OCI-M2 (cell line): ENCODE data around the gene PRMT3.
"Not testable (repeated sequence)": the region's sequence is repeated elsewhere in the genome, so short reads cannot be mapped to it uniquely, and the experiment has no call there.

ENCODE experiments used
- DNase-seq: peaks from one replicate; lab custom pipeline; 2025; ENCODE audit not compliant: unreplicated experiment; lab: John Stamatoyannopoulos, UW

PRMT3 gene

DNA sequence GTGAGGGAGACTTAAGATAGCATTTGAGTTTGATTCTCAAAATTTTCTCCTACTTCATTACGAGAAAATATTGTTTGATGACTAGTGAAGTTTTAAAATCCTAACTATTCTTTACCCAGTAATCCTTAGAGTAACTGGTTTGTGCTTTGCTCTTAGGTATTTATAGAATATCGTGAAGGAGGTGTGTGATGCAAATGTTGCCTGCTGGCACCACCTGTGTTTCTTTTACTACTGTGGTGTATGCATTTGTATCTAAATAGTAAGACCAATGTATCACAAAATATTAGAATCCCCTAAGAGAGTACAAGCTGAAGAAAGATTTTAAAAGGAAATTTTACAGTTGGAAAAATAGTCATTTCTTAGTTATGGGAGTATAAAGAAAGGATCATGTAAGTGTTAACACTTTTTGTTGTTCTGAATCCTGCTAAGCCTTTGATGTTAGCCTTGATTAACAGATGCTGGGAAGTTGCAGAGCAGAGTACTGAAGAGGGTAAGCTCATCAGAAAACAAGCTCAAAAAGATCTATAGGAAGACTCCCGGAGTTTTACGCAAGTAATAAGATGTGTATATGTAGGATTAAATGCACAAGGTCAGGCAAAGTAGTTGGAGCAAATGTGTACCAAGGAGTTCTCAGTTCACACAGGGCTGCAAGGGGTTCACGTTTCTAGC is 109.7 kb downstream of the PRMT3 start:
- DNase-seq, result no peak

DNA sequence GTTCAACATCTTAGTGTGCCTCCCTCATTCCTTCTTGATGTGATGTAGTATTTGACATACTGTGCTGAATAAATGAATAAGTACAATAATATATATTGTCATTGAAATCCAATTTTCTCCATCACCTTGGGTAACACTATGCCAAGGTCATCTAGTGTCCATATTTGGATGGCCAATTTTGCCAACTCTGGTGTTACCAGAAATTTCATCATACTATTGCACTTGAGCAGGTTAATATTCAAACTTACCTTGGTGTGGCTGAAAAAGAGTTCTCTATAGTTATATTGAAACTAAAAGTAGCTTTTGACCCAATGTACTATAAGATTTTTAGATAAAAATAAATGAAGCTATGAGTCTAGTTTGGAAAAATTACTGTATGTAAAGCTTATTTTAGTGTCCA is 113.7 kb downstream of the PRMT3 start:
- no peak for DNase-seq

DNA sequence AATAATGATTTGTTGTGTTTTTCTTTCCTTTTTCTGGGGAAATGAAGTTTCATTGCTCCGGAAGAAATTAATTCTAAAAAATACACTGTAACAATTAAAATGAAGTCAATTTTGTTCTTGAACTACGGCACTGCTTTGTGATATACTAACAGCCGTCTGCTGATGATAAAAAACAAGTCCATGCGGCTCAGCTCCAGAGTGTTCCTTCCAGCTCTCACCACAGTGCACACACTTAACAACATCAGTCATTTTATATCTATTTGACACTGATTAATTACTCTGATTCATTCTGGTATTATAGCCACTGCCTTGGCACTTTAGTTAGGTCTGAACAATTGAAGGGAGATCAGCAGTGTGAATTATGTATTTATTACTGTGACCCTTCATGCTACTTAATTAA is 114.5 kb downstream of the PRMT3 start:
- no peak for DNase-seq

DNA sequence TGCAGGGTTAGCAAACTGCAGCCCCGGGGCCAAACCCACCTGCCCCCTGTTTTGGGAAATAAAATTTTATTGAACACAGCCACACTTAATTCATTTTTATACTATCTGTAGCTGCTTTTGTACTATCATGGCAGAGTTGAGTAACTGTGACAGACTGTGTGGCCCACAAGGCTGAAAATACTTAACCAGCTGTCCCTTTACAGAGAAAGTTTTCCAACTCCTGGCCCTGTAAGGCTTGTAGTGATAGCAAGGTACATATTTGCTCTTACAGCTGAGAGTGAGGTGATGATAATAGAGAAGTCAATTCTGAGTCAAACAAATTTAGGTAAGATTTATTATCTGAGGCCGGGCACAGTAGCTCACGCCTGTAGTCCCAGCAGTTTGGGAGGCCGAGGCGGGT is 124.5 kb downstream of the PRMT3 start:
- no peak for DNase-seq

DNA sequence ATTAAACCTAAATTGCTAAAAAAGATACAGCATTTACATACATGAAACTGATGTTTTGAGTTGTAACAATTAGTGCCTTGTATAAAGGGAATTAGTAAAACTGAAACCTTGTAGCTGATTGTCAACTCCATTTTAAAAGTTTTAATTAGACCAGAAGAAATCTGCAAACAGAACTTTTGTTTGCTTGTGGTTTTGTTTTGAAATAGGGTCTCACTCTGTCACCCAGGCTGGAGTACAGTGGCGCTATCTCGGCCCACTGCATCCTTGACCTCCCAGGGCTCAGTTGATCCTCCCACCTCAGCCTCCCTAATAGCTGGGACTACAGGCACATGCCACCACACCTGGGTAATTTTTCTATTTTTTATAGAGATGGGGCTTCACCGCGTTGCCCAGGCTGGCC is 125.4 kb downstream of the PRMT3 start:
- DNase-seq, result no peak

DNA sequence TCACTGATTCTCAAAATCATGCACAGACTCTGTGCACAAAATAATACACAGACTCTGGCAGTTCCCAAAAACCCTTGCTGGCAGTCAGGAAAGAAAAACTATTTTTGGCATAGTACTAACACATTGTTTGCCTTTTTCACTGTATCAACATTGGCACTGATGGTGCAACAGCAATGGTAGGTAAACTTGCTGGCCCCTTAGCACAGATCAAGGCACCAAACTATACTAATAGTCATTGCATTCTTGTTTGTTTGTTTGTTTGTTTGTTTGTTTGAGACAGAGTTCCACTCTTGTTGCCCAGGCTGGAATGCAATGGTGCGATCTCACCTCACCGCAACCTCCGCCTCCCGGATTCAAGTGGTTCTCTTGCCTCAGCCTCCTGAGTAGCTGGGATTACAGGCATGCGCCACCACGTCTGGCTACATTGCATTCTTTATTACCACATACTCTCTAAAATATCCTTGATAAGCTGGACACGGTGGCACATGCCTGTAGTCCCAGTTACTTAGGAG is 130.9 kb downstream of the PRMT3 start:
- no peak for DNase-seq

DNA sequence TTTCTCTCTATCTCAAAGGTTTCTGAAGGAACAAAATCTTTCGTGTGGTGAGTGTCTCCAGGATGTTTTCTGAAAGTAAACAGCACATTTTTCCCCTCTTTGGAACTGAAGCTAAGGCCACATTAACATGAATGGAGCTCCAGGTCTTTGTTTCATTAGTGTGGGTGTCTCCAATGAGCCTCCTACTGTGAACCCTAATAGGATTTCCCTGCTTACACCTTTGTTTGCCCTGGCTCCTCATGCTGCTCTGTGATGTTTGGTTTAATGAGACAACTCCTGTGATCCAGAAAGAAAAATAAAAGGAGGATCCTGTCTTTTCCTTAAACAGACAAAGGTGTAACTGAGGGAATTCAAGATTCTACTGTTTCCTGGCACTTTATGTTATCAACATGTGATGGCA is 135.0 kb downstream of the PRMT3 start:
- no peak for DNase-seq

DNA sequence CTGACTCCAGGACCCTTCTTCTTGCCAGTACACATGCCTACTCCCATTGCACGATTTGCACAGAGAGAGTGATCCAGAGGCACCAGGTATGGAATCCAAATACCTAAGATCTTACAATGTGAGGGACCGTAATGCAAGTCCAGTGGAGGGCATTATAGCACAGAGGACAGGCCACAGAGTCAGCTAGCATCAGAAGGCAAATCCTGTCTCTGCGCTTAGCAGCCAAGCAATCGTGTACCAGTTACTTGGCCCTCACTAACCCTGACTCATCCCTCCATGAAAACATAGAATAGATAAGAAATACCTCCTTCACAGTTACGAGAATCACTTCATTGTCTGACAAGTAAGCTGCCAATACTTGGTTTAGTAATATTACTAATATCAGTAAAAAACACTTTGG is 142.2 kb downstream of the PRMT3 start:
- DNase-seq, result no peak

DNA sequence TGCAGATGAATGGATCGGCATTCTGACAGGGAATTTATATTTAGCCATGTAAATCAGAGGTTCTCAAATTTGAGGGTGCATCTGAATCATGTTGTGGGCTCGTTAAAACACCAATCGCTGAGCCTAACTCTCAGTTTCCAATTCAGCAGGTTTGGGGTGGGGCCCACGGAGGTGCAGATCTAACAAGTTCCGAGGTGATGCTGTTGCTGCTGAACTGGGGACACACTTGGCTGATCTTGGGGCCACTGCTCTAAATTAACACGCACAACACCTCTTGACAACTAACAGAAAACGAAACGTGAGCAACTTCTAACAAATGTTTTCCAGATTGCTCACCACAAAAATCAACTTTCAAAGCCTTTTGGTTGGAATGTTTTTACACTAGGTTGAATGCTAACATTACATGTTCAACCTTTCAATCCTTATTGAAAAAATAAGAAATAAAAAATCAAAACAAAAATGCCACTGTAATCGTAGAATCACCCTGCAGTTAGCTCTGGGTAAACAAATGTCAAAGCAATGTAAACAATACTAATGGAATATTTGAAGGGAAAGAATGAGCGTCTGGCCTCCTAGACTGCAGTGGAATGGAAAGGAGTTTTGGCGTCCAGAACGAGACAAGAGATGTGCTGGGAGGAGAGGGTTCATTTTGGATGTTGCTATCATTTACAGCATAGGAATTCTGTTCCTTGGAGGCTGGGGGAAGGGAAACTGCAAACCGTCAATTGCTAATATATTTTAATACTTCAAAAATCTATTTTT is 143.6 kb downstream of the PRMT3 start:
- no peak for DNase-seq

DNA sequence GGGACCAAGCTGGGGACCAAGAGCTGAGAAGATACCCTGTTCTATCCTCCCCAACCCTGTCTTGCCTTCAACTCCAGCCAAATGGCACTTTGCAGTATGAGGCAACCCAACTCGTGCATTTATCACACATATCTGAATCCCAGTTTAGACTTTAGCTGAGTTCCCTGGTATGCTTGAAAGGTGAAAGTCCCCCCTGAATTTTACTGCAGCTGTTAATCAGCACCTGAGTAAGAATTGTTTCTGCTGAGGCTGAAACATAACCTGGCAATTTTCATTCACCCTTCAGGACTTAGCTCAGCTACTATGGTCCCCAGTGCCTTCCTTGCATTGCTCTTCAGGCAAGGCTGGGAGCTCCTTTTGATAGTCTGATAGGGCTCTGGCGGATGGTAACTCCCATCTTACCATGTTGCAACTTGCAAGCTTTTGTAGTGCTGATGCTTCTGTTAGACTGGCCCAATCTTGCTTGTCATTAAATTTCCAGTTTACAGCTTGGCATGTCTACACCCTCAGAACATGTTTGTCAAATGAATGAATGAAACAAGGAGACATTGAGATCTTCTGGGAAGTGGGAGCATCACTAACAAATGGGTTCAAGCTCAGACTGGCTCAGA is 147.9 kb downstream of the PRMT3 start:
- no peak for DNase-seq

DNA sequence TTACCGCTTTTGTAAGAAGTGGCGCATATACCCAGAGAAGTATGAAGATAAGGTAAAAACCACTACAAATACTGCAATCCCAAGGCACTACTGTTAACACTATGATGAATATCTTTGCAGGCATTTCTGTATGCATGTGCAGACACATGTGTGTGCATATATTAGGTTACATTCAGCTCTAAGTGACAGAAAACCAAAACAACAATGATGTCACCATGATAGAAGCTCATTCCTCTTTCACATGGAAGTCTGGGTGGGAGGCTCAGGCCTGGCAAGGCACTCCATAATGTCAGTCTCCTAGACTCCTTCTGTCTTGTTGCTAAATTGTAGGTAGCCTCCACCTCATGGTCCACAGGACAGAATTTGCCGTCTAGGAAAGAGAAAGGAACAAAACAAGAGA is 148.8 kb downstream of the PRMT3 start:
- DNase-seq, result no peak

DNA sequence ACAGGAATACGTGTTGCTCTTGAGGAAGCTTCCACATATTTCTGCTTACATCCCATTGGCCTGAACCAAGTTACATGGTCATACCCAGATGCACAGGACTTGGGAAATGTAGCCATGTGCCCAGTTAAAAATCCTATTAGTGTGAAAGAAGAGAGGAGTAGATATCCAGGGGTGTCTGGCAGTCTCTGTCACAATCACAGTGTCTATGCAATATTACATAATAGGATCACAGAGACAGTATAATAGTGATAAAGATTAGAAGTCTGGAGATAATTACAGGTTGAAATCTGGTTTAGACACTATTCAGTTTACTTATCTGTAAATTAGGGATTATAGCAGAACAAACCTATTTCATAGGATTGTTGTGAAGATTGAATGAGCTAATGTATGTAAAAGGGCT is 149.3 kb downstream of the PRMT3 start:
- no peak for DNase-seq

DNA sequence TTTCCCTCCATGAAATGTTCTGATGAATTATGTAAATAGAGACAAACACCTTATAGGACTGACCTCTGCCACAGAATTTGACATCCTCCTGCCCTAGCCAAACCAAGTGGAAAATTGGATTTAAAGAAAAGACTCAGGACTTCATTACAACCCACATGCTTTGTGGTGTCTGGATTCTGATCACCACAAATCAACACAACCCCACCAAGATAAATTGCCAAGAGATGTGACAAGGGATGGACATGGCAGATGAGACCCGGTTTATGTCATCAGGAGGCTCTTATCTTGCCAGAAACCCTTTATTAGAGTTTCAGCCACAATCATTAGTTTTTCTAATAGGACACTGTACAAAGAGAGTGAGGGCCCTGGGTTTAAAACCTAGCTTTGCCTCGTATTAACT is 154.0 kb downstream of the PRMT3 start:
- DNase-seq, result no peak

DNA sequence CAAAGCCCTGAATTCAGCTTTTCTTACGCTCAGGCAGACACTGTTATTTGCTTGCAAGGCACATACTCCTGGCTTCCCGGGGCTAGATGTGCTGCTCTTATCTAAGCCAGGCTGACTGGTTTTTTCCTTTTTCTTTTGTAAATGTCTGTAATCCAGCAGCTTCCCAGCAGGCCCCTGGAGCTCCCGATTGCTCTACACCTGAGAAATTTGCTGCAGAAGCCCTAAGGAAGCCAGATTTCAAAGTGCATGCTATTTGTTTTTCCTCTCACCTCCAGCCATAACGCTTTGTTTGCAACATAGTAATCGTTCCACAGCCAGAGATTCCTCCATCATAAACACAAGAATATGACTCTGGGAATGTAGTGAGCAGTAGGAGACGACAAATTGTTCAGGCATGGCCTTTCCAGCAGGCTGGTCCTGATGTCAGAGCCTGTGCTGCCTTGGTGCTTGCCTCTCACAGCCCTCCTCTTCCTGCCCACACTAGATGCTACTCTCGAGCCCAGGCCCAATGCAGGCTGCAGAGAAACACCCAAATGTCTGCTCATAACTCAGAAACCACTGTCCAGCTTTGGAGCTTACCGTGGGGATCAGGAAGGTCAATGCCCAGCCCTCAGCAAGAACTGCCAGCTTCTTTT is 157.2 kb downstream of the PRMT3 start:
- DNase-seq, result no peak

DNA sequence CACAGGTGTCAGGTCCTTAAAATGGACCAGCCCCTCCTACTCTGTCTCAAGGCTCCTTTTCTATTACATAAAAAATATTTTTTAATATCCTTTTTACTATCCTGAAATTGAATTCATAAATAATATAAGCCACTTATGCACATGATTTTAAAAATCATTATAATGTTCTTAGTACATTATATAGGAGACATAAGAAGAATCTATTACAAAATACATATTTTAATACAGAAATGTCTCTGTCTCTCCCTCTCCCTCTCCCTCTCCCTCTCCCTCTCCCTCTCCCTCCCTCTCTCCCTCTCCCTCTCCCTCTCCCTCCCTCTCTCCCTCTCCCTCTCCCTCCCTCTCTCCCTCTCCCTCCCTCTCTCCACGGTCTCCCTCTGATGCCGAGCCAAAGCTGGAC is 159.9 kb downstream of the PRMT3 start:
- DNase-seq, result no peak

DNA sequence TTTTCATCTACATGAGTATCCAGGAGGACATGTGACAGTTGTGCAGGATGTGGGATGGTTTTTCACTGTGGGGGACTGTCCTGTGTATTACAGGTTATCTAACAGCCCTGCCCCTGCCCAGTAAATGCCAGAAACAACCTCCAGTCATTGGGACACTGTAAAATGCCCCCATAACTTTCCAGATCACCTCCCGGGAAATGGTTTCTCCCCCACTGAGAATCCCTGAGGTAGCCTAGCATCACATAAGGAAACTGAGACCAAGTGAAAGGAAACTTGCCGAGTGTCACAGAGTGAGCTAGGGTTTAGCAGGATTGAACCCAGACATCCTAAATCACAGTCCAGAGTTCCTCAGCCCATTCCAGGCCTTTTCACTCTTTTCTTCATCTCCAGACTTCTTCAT is 163.6 kb downstream of the PRMT3 start:
- DNase-seq, result no peak

DNA sequence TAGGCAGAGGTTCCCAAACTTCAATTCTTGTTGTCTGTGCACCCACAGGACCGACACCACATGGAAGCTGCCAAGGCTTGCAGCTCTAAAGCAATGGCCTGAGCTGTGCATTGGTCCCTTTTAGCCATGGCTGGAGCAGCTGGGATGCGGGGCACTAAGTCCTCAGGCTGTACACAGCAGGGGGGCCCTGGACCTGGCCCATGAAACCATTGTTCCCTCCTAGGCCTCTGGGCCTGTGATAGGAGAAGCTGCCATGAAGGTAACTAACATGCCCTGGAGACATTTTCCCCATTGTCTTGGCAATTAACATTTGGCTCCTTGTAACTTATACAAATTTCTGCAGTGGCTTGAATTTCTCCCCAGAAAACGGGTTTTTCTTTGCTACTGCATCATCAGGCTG is 168.3 kb downstream of the PRMT3 start:
- no peak for DNase-seq

DNA sequence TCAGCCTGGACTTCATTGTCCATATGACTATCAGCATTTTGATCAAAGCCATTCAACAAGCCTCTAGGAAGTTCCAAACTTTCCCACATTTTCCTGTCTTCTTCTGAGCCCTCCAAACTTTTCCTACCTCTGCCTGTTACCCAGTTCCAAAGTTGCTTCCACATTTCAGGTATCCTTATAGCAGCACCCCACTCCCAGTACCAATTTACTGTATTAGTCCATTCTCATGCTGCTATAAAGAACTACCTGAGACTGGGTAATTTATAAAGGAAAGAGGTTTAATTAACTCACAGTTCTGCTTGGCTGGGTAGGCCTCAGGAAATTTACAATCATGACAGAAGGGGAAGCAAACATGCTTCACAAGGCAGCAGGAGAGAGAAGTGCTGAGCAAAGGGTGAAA is 168.9 kb downstream of the PRMT3 start:
- DNase-seq, result not testable (repeated sequence)

DNA sequence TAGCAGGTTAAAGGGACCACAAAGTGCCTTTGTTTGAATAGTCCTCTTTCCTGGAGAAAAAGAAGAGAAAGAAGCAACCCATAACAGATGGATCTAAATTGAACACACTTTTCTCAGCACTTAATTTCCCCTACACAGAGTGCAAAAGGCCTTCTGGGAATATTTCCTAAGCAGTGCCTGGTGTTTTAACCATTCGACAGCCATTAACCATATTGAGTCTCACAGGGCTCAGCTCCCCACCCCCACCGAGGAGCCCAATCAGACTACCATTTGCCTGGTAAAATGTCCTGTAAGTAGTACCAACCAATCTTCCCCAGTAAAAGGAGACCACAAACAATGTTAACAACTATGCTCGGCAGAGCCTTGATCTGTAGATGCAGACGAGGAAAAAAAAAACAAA is 171.2 kb downstream of the PRMT3 start:
- no peak for DNase-seq
